Progenitor cell of endocrine pancreas (in vitro differentiated cells): Measurements from ENCODE around the gene RDH11. TPM values are rescaled to one million over a fixed set of nuclear protein-coding genes. Genes with fewer than 3 reads are reported as not detected.
A peak's percentile ranks its signal among the peaks of the same experiment; 100 is the strongest.

ENCODE experiments used
- DNase-seq: peaks from one replicate; pipeline ENCODE4 v3.0.0; 2021; ENCODE audit warnings: low spot score; ENCODE audit not compliant: unreplicated experiment
- H3K27ac Mint-ChIP-seq: 2 replicates; pipeline ENCODE4 v1.8.0; 2021; ENCODE audit warnings: mild to moderate bottlenecking, moderate library complexity, mixed read lengths
- H3K27me3 Mint-ChIP-seq: 2 replicates; pipeline ENCODE4 v1.8.0; 2021; ENCODE audit warnings: mixed read lengths
- H3K36me3 Mint-ChIP-seq: 2 replicates; pipeline ENCODE4 v1.8.0; 2022; ENCODE audit warnings: mixed read lengths; ENCODE audit not compliant: insufficient read depth
- H3K4me1 Mint-ChIP-seq: 2 replicates; pipeline ENCODE4 v1.8.0; 2021; ENCODE audit warnings: low read depth, mixed read lengths
- H3K4me3 Mint-ChIP-seq: 2 replicates; pipeline ENCODE4 v1.8.0; 2021; ENCODE audit warnings: low read depth, mild to moderate bottlenecking, moderate library complexity, mixed read lengths
- H3K9me3 Mint-ChIP-seq: 2 replicates; pipeline ENCODE4 v1.8.0; 2021; ENCODE audit warnings: low read depth, mixed read lengths
- CTCF ChIP-seq: fragments of 200-600 bp; sonication (generic); IDR thresholded peaks from one replicate; pipeline ENCODE4 v1.5.0; 2021; ENCODE audit warnings: antibody characterized with exemption, mild to moderate bottlenecking; ENCODE audit not compliant: unreplicated experiment
- total RNA-seq: library from RNA; stranded (reverse); gene quantifications from 2 replicates; pipeline ENCODE4 v1.2.1, GENCODE V29; 2021

The RDH11 gene
- total RNA-seq, 1 donor from 2014 or later = 99.9 TPM

GRCh38 chr14:67643713-67644112, 51.9 kb downstream of the RDH11 start:
- Mint-ChIP-seq H3K4me3 (no peak overlapping the region), H3K27ac (peak overlapping the region; percentile 20), H3K9me3 (no peaks in the 10 kb centered on the region), H3K27me3 (no peaks in the 10 kb centered on the region), H3K36me3 (peaks cover 10% of the 10 kb centered on the region), H3K4me1 (no peaks in the 10 kb centered on the region)
- no peak for DNase-seq
- TF ChIP-seq CTCF = no peak

- no peak for TF ChIP-seq CTCF
- Mint-ChIP-seq H3K4me3 (no peak overlapping the region), H3K36me3 (peaks cover 7% of the 10 kb centered on the region), H3K27me3 (no peaks in the 10 kb centered on the region), H3K27ac (no peak overlapping the region), H3K4me1 (no peaks in the 10 kb centered on the region), H3K9me3 (no peaks in the 10 kb centered on the region)
- no peak for DNase-seq
Measured at GRCh38 chr14:67641902-67642749, 53.4 kb downstream of the RDH11 start.

- no peak for DNase-seq
Measured at GRCh38 chr14:67641480-67641879, 54.1 kb downstream of the RDH11 start.

GRCh38 chr14:67638642-67639041, 56.9 kb downstream of the RDH11 start:
- no peak overlapping the region for H3K4me3 Mint-ChIP-seq
- no peaks in the 10 kb centered on the region for H3K27me3 Mint-ChIP-seq
- H3K4me1 Mint-ChIP-seq = no peaks in the 10 kb centered on the region
- no peak overlapping the region for H3K27ac Mint-ChIP-seq
- no peaks in the 10 kb centered on the region for H3K9me3 Mint-ChIP-seq
- DNase-seq = no peak
- no peak for TF ChIP-seq CTCF
- no peaks in the 10 kb centered on the region for H3K36me3 Mint-ChIP-seq

More at GRCh38 chr14:67641480-67641879, 54.1 kb downstream of the RDH11 start:
- TF ChIP-seq CTCF = no peak
- Mint-ChIP-seq H3K27ac (no peak overlapping the region), H3K4me1 (no peaks in the 10 kb centered on the region), H3K36me3 (peaks cover 2% of the 10 kb centered on the region), H3K4me3 (no peak overlapping the region), H3K9me3 (no peaks in the 10 kb centered on the region), H3K27me3 (no peaks in the 10 kb centered on the region)

GRCh38 chr14:67636361-67636919, 59.1 kb downstream of the RDH11 start:
- Mint-ChIP-seq H3K27me3 (no peaks in the 10 kb centered on the region), H3K4me1 (no peaks in the 10 kb centered on the region), H3K9me3 (no peaks in the 10 kb centered on the region), H3K4me3 (no peak overlapping the region), H3K27ac (no peak overlapping the region), H3K36me3 (peaks cover 11% of the 10 kb centered on the region)
- no peak for TF ChIP-seq CTCF
- DNase-seq = no peak
